CD4-positive, alpha-beta T cell (primary cell): ENCODE measurements around the gene KLHL28. TPM values are rescaled to one million over a fixed set of nuclear protein-coding genes. Genes with fewer than 3 reads are reported as not detected.

Experiments used
- ATAC-seq: fragments of 200-7000 bp; cut with Tn5 transposase; one replicate; pipeline ENCODE4 v1.10.0; 2022; ENCODE audit warnings: mild to moderate bottlenecking; ENCODE audit not compliant: poor library complexity
- CTCF ChIA-PET: fragments of 350-600 bp; sonication (Branson Sonifier 250); formaldehyde crosslinking; loops from one replicate; lab custom pipeline; 2021; ENCODE audit warnings: antibody characterized with exemption, inconsistent platforms; lab: Charles Lee
- POLR2A ChIA-PET: fragments of 350-600 bp; sonication (Branson Sonifier 250); formaldehyde crosslinking; loops from one replicate; lab custom pipeline; 2021; ENCODE audit warnings: antibody characterized with exemption, inconsistent platforms; lab: Charles Lee
- DNase-seq, 14 experiments: peaks; one replicate each; pipeline ENCODE4 v3.0.0-alpha.2; 2013 to 2020; ENCODE audit warnings: mixed read lengths in 2 of 14
- H3K27ac ChIP-seq, 2 donors: one replicate each; pipeline versions ENCODE4 v1.5.1 to v1.7.0; 2013; ENCODE audit warnings: low read length in 2 of 2, low read depth in 1 of 2, mild to moderate bottlenecking in 1 of 2
- H3K27me3 ChIP-seq, 2 experiments: 1 replicate in 1 of 2; 2 replicates in 1 of 2; pipeline versions ENCODE4 v1.6.1 to v1.7.0; 2013; ENCODE audit warnings: low read length in 2 of 2, control low read depth in 1 of 2, mild to moderate bottlenecking in 1 of 2, moderate library complexity in 1 of 2; ENCODE audit not compliant: insufficient read depth in 2 of 2, control insufficient read depth in 1 of 2
- H3K36me3 ChIP-seq: one replicate; pipeline ENCODE4 v1.6.1; 2013; ENCODE audit warnings: low read length, control low read depth; ENCODE audit not compliant: insufficient read depth
- H3K4me1 ChIP-seq: one replicate; pipeline ENCODE4 v1.6.1; 2013; ENCODE audit warnings: low read length, control low read depth; ENCODE audit not compliant: insufficient read depth
- H3K4me3 ChIP-seq: one replicate; pipeline ENCODE4 v1.5.1; 2013; ENCODE audit warnings: mild to moderate bottlenecking, low read length, moderate library complexity
- H3K9me3 ChIP-seq, 2 experiments: 1 replicate in 1 of 2; 2 replicates in 1 of 2; pipeline versions ENCODE4 v1.6.1 to v1.7.0; 2013; ENCODE audit warnings: low read length in 2 of 2, mild to moderate bottlenecking in 2 of 2, control low read depth in 1 of 2, moderate library complexity in 1 of 2; ENCODE audit not compliant: control insufficient read depth in 1 of 2, insufficient read depth in 1 of 2
- H3K27ac Mint-ChIP-seq: one replicate; pipeline ENCODE4 v1.8.0; 2020; ENCODE audit warnings: mixed read lengths
- H3K27me3 Mint-ChIP-seq: one replicate; pipeline ENCODE4 v1.8.0; 2021; ENCODE audit warnings: mixed read lengths
- H3K36me3 Mint-ChIP-seq: one replicate; pipeline ENCODE4 v1.8.0; 2021; ENCODE audit warnings: low read depth, mixed read lengths
- H3K4me1 Mint-ChIP-seq: one replicate; pipeline ENCODE4 v1.8.0; 2021; ENCODE audit warnings: low read depth, mixed read lengths
- H3K4me3 Mint-ChIP-seq: one replicate; pipeline ENCODE4 v1.8.0; 2020; ENCODE audit warnings: mild to moderate bottlenecking, mixed read lengths
- H3K9me3 Mint-ChIP-seq: one replicate; pipeline ENCODE4 v1.8.0; 2020; ENCODE audit warnings: mixed read lengths
- CTCF ChIP-seq: fragments of 200-600 bp; IDR thresholded peaks from one replicate; pipeline ENCODE4 v1.8.0; 2022; ENCODE audit warnings: antibody characterized with exemption, mild to moderate bottlenecking
- intact Hi-C, 2 experiments: fragments of 100-400 bp; cut with DNase I in 1 of 2; cut with micrococcal nuclease in 1 of 2; formaldehyde crosslinking; loops; one replicate each; pipeline versions ENCODE4 v1.15.1 to v1.9.0; 2023 to 2025; cut with DNase I, micrococcal nuclease
- total RNA-seq, 174 experiments: library from RNA in 2 of 174; stranded (reverse) in 2 of 174; gene quantifications; one replicate each; pipeline ENCODE4 v1.2.3 and lab custom pipeline; 2021 to 2026

KLHL28 gene
- total RNA-seq, 2 experiments from 2014 or later = 49.3 to 49.7 TPM

GRCh38 chr14:44940211-44940610 is 21.5 kb downstream of the KLHL28 start:
- no peak overlapping the region for H3K4me3 Mint-ChIP-seq
- Histone ChIP-seq H3K36me3 (peaks cover 45% of the 10 kb centered on the region), H3K4me3 (no peak overlapping the region), H3K27ac (no peak overlapping the region), H3K4me1 (peaks cover 13% of the 10 kb centered on the region), H3K27me3 (no peaks in the 10 kb centered on the region), H3K9me3 (no peaks in the 10 kb centered on the region)
- ATAC-seq (no peak), DNase-seq (no peak)
- H3K36me3 Mint-ChIP-seq = peaks cover 85% of the 10 kb centered on the region
- ChIA-PET CTCF (no interaction called here), POLR2A (no interaction called here)
- H3K27me3 Mint-ChIP-seq = no peaks in the 10 kb centered on the region
- intact Hi-C loops = no loop called here
- no peak for TF ChIP-seq CTCF
- peaks cover 68% of the 10 kb centered on the region for H3K4me1 Mint-ChIP-seq
- peak overlapping the region; percentile 62 for H3K27ac Mint-ChIP-seq
- no peaks in the 10 kb centered on the region for H3K9me3 Mint-ChIP-seq

- H3K36me3 ChIP-seq = peaks cover 36% of the 10 kb centered on the region
- POLR2A ChIA-PET = interaction anchor here (1.8 kb wide), 1 partner anchor 24 kb away, joined by 8 read pairs; the partner anchor contains the start of genes KLHL28 and TOGARAM1
- intact Hi-C loops = no loop called here
- ATAC-seq (no peak), DNase-seq (no peak)
- H3K36me3 Mint-ChIP-seq = peaks cover 82% of the 10 kb centered on the region
- peaks cover 13% of the 10 kb centered on the region for H3K4me1 ChIP-seq
- no peak overlapping the region for H3K4me3 Mint-ChIP-seq
- CTCF ChIA-PET = no interaction called here
- no peak overlapping the region for H3K27ac Mint-ChIP-seq
- no peaks in the 10 kb centered on the region for H3K27me3 Mint-ChIP-seq
- H3K9me3 Mint-ChIP-seq = no peaks in the 10 kb centered on the region
- H3K4me1 Mint-ChIP-seq = peaks cover 66% of the 10 kb centered on the region
- H3K9me3 ChIP-seq = no peaks in the 10 kb centered on the region
- H3K4me3 ChIP-seq = no peak overlapping the region
- TF ChIP-seq CTCF = no peak
- no peaks in the 10 kb centered on the region for H3K27me3 ChIP-seq
- H3K27ac ChIP-seq = no peak overlapping the region
Observed at GRCh38 chr14:44937547-44937946, 24.2 kb downstream of the KLHL28 start.

- CTCF ChIA-PET = interaction anchor here (1.0 kb wide), 1 partner anchor 27 kb away, joined by 3 read pairs; the partner anchor contains the start of gene TOGARAM1
- Mint-ChIP-seq H3K9me3 (no peaks in the 10 kb centered on the region), H3K4me1 (peaks cover 63% of the 10 kb centered on the region), H3K27me3 (no peaks in the 10 kb centered on the region), H3K36me3 (peaks cover 76% of the 10 kb centered on the region), H3K27ac (no peak overlapping the region), H3K4me3 (no peak overlapping the region)
- no peak for ATAC-seq
- Histone ChIP-seq H3K27me3 (no peaks in the 10 kb centered on the region), H3K36me3 (peaks cover 43% of the 10 kb centered on the region), H3K4me1 (peaks cover 6% of the 10 kb centered on the region), H3K9me3 (no peaks in the 10 kb centered on the region), H3K27ac (no peak overlapping the region), H3K4me3 (no peak overlapping the region)
- intact Hi-C loops = no loop called here
- POLR2A ChIA-PET = interaction anchor here (1.1 to 1.4 kb wide), 2 partner anchors 20 to 26 kb away, joined by 3 to 5 read pairs; partner anchors contain the start of gene KLHL28
- DNase-seq = no peak
- no peak for TF ChIP-seq CTCF
Observed at GRCh38 chr14:44935155-44935554, 26.6 kb downstream of the KLHL28 start.
